ENCODE results near the gene C1QTNF6.

The C1QTNF6 gene

GRCh38 chr22:37139762-37140161 lies 48.3 kb downstream of the C1QTNF6 start:
- no peak for DNase-seq

DNA sequence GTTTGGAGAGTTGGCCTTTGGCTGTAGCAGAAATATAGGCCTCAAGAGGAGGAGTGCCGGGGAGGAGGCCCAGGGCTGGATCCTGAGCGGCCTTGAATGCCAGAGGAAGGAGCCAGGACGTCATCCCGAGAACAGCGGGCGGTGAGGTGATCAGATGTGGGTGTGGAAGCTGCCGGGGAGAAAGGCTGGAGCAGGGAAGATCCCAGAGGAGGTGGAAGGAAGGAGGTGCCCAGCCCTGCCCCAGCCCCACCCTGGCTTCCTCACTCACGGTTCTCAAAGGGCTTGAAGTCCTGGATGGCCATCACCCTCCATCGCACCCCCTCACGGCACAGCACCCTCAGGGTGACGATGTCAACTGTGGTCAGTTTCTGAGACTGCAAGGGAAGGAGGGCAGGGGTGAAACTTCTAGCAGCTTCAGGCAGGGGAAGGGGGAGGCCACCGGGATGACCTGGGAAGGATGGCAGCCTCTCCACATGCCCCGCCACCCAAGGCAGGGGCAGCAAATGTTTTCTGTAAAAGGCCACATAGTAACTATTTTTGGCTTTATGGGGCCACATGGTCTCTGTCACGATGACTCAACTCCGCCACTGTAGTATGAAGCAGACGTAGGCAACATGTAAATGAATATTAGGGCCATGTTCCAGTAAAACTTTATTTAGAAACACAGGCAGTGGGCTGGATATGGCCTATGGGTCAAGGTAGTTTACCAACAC lies 49.0 kb downstream of the C1QTNF6 start:
- no peak for DNase-seq

GRCh38 chr22:37137903-37138665 lies 50.0 kb downstream of the C1QTNF6 start:
- DNase-seq = no peak

DNA sequence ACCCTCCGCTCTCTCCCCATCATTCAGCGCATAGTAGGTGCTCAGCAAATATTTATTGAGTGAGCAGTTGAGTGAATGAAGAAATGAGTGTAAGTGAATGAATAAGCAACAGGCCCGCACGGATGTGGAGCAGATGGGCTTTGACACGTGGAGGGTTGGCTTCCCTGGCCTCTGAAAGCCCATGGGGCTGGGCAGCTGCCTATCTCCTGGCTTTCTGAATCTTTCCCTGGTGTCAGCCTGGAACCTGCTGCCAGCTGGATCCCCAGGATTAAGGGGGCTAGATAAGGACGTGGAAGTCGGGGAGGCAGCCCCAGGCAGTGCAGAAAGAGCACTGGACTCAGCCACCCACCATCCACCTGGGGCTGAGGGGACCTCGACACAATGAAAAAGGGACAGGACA lies 50.9 kb downstream of the C1QTNF6 start:
- DNase-seq = no peak

GRCh38 chr22:37135023-37135422 lies 53.0 kb downstream of the C1QTNF6 start:
- DNase-seq = no peak

GRCh38 chr22:37133304-37134018 lies 54.6 kb downstream of the C1QTNF6 start:
- peak; percentile 32 for DNase-seq

DNA sequence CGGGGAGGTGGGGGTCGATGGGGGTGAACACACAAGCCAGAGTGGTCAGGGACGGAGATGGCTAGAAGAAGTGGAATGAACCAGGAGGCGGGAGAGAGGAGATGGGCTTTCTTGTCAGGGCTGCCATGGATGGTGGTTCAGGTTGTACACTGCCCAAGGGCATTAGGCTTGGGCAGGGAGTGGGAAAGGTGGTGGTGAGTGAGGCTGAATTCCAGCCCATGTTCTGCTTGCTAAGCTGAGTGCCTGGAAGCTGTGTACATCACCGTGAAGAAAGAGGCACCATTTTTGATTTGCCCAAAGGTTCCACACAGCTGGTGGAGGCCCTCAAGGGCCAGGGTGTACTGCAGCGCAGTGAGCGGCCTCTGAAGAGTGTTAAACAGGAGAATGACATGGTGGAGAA lies 55.3 kb downstream of the C1QTNF6 start:
- DNase-seq = no peak
